OCI-LY1 (cell line): Measurements from ENCODE around the gene NPSR1.

Source experiments
- H2AFZ ChIP-seq: fragments of 200-600 bp; sonication (generic), shearing (Covaris generic); 2 replicates; pipeline ENCODE4 v1.6.0; 2014; ENCODE audit warnings: antibody characterized with exemption, mild to moderate bottlenecking, low read length
- H3F3A ChIP-seq: fragments of 200-600 bp; sonication (generic), shearing (Covaris generic); 2 replicates; pipeline ENCODE4 v1.6.0; 2014; ENCODE audit warnings: mild to moderate bottlenecking, antibody characterized with exemption, low read length, moderate library complexity; ENCODE audit not compliant: insufficient read depth
- H3K27ac ChIP-seq: fragments of 200-600 bp; sonication (generic); 2 replicates; pipeline ENCODE4 v1.5.1; 2014; ENCODE audit warnings: low read length, mixed run types, mild to moderate bottlenecking, low read depth; ENCODE audit not compliant: poor library complexity, severe bottlenecking
- H3K27me3 ChIP-seq: fragments of 200-600 bp; sonication (generic); 2 replicates; pipeline ENCODE4 v1.6.0; 2014; ENCODE audit warnings: antibody characterized with exemption, mild to moderate bottlenecking, low read length, moderate library complexity; ENCODE audit not compliant: insufficient read depth
- H3K36me3 ChIP-seq: fragments of 200-600 bp; sonication (generic); 2 replicates; pipeline ENCODE4 v1.6.1; 2014; ENCODE audit warnings: mild to moderate bottlenecking, antibody characterized with exemption, low read length, moderate library complexity, mixed read lengths; ENCODE audit not compliant: insufficient read depth
- H3K4me1 ChIP-seq: fragments of 200-600 bp; sonication (generic); 2 replicates; pipeline ENCODE4 v1.5.1; 2014; ENCODE audit warnings: mild to moderate bottlenecking, low read length, moderate library complexity; ENCODE audit not compliant: insufficient read depth, severe bottlenecking
- H3K4me2 ChIP-seq: fragments of 200-600 bp; sonication (generic), shearing (Covaris generic); 2 replicates; pipeline ENCODE4 v1.6.1; 2014; ENCODE audit warnings: low read length
- H3K4me3 ChIP-seq: fragments of 200-600 bp; sonication (generic); 2 replicates; pipeline ENCODE4 v1.5.1; 2014; ENCODE audit warnings: low read length, low read depth, mild to moderate bottlenecking, mixed read lengths; ENCODE audit not compliant: poor library complexity, severe bottlenecking
- H3K79me2 ChIP-seq: fragments of 200-600 bp; shearing (Covaris generic); 2 replicates; pipeline ENCODE4 v1.6.1; 2016; ENCODE audit warnings: mixed run types, low read length, mixed read lengths; ENCODE audit not compliant: insufficient read depth
- H3K9ac ChIP-seq: fragments of 200-600 bp; sonication (generic), shearing (Covaris generic); 2 replicates; pipeline ENCODE4 v1.6.1; 2014; ENCODE audit warnings: mild to moderate bottlenecking, low read length, mixed read lengths
- H3K9me2 ChIP-seq: fragments of 200-600 bp; sonication (generic), shearing (Covaris generic); 2 replicates; pipeline ENCODE4 v1.6.1; 2014; ENCODE audit warnings: low read depth, mild to moderate bottlenecking, low read length, mixed read lengths
- H3K9me3 ChIP-seq: fragments of 200-600 bp; shearing (Covaris generic); 2 replicates; pipeline ENCODE4 v1.6.1; 2014; ENCODE audit warnings: low read length, mixed read lengths
- H4K20me1 ChIP-seq: fragments of 200-600 bp; sonication (generic), shearing (Covaris generic); 2 replicates; pipeline ENCODE4 v1.6.0; 2016; ENCODE audit warnings: mild to moderate bottlenecking, low read length; ENCODE audit not compliant: insufficient read depth
- EZH2 ChIP-seq: fragments of 200-600 bp; sonication (generic), shearing (Covaris generic); IDR thresholded peaks from 2 replicates; pipeline ENCODE4 v1.8.0; 2017; ENCODE audit warnings: borderline replicate concordance, mixed run types, mild to moderate bottlenecking, antibody characterized with exemption, low read length, moderate library complexity, mixed read lengths
- TF ChIP-seq, protein P1 (sequence below): fragments of 200-600 bp; sonication (generic), shearing (Covaris generic); IDR thresholded peaks from 2 replicates; pipeline ENCODE4 v1.5.1; 2017; ENCODE audit warnings: mild to moderate bottlenecking, antibody characterized with exemption, low read length, moderate library complexity, mixed read lengths

The NPSR1 gene

DNA sequence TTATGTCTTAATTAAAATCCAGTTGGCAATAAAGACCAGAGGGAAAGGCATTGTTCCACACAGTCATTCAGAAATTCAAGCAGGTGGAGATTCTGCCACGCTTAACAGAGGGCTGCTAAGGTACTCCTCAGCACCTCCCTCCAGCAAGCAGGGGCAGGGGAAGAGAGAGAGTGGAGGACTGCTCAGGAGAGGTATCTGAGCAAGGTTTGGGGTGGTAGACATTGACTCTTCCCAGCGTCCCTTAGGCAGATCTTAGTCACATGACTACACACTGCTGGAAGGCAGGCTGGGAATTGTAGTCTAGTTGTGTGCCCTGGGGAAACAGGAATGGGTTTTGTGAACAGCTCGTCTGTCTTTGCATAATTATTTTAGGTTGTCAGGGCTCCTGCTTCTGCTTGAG is 181.6 kb downstream of the NPSR1 start:
- TF ChIP-seq, protein P1, sequence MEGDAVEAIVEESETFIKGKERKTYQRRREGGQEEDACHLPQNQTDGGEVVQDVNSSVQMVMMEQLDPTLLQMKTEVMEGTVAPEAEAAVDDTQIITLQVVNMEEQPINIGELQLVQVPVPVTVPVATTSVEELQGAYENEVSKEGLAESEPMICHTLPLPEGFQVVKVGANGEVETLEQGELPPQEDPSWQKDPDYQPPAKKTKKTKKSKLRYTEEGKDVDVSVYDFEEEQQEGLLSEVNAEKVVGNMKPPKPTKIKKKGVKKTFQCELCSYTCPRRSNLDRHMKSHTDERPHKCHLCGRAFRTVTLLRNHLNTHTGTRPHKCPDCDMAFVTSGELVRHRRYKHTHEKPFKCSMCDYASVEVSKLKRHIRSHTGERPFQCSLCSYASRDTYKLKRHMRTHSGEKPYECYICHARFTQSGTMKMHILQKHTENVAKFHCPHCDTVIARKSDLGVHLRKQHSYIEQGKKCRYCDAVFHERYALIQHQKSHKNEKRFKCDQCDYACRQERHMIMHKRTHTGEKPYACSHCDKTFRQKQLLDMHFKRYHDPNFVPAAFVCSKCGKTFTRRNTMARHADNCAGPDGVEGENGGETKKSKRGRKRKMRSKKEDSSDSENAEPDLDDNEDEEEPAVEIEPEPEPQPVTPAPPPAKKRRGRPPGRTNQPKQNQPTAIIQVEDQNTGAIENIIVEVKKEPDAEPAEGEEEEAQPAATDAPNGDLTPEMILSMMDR: no peak
- no peak for TF ChIP-seq EZH2
- no peak overlapping the region for H3K27ac ChIP-seq

DNA sequence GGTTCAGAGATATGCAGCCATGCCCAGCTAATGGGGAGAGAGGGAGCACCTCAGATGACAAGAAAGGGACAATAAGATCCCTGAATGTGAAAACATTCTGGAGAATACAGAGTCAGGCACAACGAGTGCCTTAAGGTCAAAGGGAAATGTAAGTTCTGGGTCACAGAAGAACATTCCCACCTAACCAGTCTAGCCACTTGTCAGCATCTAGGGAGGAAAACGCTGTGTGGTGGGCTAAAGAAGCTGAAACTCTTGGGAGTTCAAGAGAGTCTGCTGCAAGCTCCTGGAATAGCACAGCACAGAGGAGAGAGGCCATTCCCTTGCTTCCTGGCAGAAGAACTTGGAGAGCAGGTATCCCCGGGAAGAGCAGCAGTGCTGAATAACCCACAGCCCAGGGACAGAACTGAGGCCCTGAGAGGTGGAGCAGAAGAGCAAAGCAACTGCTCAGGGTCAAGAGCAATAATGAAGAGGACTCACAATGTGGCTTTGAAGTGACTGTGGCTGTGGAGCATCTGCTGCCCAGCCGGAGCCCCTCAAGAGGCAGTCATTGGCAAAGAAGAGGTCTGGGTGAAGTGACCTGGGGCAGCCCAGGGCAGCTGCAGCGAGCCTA is 182.3 kb downstream of the NPSR1 start:
- no peak overlapping the region for H3K9ac ChIP-seq
- H3K79me2 ChIP-seq: no peaks in the 10 kb centered on the region
- no peak overlapping the region for H3K4me3 ChIP-seq
- no peaks in the 10 kb centered on the region for H3F3A ChIP-seq
- H3K9me2 ChIP-seq: no peaks in the 10 kb centered on the region
- no peak overlapping the region for H2AFZ ChIP-seq
- no peaks in the 10 kb centered on the region for H3K9me3 ChIP-seq
- H3K27me3 ChIP-seq: no peaks in the 10 kb centered on the region
- no peak overlapping the region for H3K27ac ChIP-seq
- H3K4me1 ChIP-seq: no peaks in the 10 kb centered on the region
- H3K4me2 ChIP-seq: no peak overlapping the region
- no peaks in the 10 kb centered on the region for H3K36me3 ChIP-seq
- TF ChIP-seq EZH2: no peak
- H4K20me1 ChIP-seq: no peaks in the 10 kb centered on the region

More for the DNA sequence above, 181.6 kb downstream of the NPSR1 start:
- Histone ChIP-seq H3K9me2 (no peaks in the 10 kb centered on the region), H4K20me1 (no peaks in the 10 kb centered on the region), H3K4me1 (no peaks in the 10 kb centered on the region), H3K36me3 (no peaks in the 10 kb centered on the region), H3K9me3 (no peaks in the 10 kb centered on the region), H3F3A (no peaks in the 10 kb centered on the region), H3K4me2 (no peak overlapping the region), H3K27me3 (no peaks in the 10 kb centered on the region), H3K4me3 (no peak overlapping the region), H2AFZ (no peak overlapping the region), H3K79me2 (no peaks in the 10 kb centered on the region), H3K9ac (no peak overlapping the region)

- no peak overlapping the region for H3K4me2 ChIP-seq
- H3K36me3 ChIP-seq: no peaks in the 10 kb centered on the region
- no peaks in the 10 kb centered on the region for H3K79me2 ChIP-seq
- H3K9ac ChIP-seq: no peak overlapping the region
- H3K27me3 ChIP-seq: no peaks in the 10 kb centered on the region
- H3K27ac ChIP-seq: no peak overlapping the region
- H3K9me2 ChIP-seq: no peaks in the 10 kb centered on the region
- no peaks in the 10 kb centered on the region for H3K4me1 ChIP-seq
- H3K9me3 ChIP-seq: no peaks in the 10 kb centered on the region
- TF ChIP-seq, protein P1: no peak
- TF ChIP-seq EZH2: no peak
- no peaks in the 10 kb centered on the region for H4K20me1 ChIP-seq
- H3K4me3 ChIP-seq: no peak overlapping the region
- no peaks in the 10 kb centered on the region for H3F3A ChIP-seq
- H2AFZ ChIP-seq: no peak overlapping the region
These were observed 183.3 kb downstream of the NPSR1 start for GRCh38 chr7:34841326-34841725.

- Histone ChIP-seq H3K36me3 (no peaks in the 10 kb centered on the region), H3K4me1 (no peaks in the 10 kb centered on the region), H3F3A (no peaks in the 10 kb centered on the region), H2AFZ (no peak overlapping the region), H3K27ac (no peak overlapping the region), H4K20me1 (no peaks in the 10 kb centered on the region), H3K27me3 (no peaks in the 10 kb centered on the region), H3K4me3 (no peak overlapping the region), H3K9ac (no peak overlapping the region), H3K9me2 (no peaks in the 10 kb centered on the region), H3K79me2 (no peaks in the 10 kb centered on the region), H3K4me2 (no peak overlapping the region), H3K9me3 (no peaks in the 10 kb centered on the region)
- TF ChIP-seq, protein P1: no peak
- TF ChIP-seq EZH2: no peak
These were observed 184.8 kb downstream of the NPSR1 start for GRCh38 chr7:34842782-34843181.
